Ishikawa (cell line): ENCODE results near the gene KCNB1.
A peak's percentile ranks its signal among the peaks of the same experiment; 100 is the strongest.

Experiments used
- CEBPB ChIP-seq: IDR thresholded peaks from 2 replicates; pipeline ENCODE4 v1.6.1; 2012
- CREB1 ChIP-seq: IDR thresholded peaks from 2 replicates; pipeline ENCODE4 v1.6.1; 2012; ENCODE audit warnings: low read depth
- EGR1 ChIP-seq: IDR thresholded peaks from 2 replicates; pipeline ENCODE4 v1.6.1; 2012
- EP300 ChIP-seq: IDR thresholded peaks from 2 replicates; pipeline ENCODE4 v1.6.1; 2012; ENCODE audit warnings: borderline replicate concordance
- FOXM1 ChIP-seq: IDR thresholded peaks from 2 replicates; pipeline ENCODE4 v1.6.1; 2012; ENCODE audit warnings: low read depth, borderline replicate concordance
- MAX ChIP-seq: IDR thresholded peaks from 2 replicates; pipeline ENCODE4 v1.6.1; 2012
- NFIC ChIP-seq: IDR thresholded peaks from 2 replicates; pipeline ENCODE4 v1.6.1; 2012
- RAD21 ChIP-seq: IDR thresholded peaks from 2 replicates; pipeline ENCODE4 v1.6.1; 2012; ENCODE audit warnings: low read depth
- REST ChIP-seq: IDR thresholded peaks from 2 replicates; pipeline ENCODE4 v1.6.1; 2012; ENCODE audit warnings: low read depth, mild to moderate bottlenecking
- TAF1 ChIP-seq: IDR thresholded peaks from 2 replicates; pipeline ENCODE4 v1.6.1; 2012; ENCODE audit warnings: low read depth, mild to moderate bottlenecking
- TCF12 ChIP-seq: IDR thresholded peaks from 2 replicates; pipeline ENCODE4 v1.6.1; 2012; ENCODE audit warnings: low read depth
- TEAD4 ChIP-seq: IDR thresholded peaks from 2 replicates; pipeline ENCODE4 v1.6.1; 2012
- USF1 ChIP-seq: IDR thresholded peaks from 2 replicates; pipeline ENCODE4 v1.6.1; 2012
- YY1 ChIP-seq: IDR thresholded peaks from 2 replicates; pipeline ENCODE4 v1.6.1; 2012; ENCODE audit warnings: low read depth
- ZBTB7A ChIP-seq: IDR thresholded peaks from 2 replicates; pipeline ENCODE4 v1.6.1; 2012; ENCODE audit warnings: low read depth

Gene KCNB1

DNA sequence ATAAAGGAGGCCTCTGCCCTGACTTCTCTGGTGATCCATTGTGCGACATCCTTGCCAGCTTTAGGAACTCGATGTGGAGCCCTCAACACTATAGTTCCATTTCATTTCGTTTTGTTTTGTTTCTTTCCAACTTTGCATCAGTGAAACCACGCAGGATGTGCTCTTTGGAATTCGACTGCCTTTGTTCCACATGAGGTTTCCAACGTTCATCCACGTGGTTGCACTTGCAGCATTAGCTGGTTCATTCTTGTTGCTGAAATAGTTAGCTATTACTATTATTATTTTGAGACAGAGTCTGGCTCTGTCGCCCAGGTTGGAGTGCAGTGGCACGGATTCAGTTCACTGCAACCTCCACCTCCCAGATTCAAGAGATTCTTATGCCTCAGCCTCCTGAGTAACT is 143.3 kb downstream of the KCNB1 start:
- no peak for TF ChIP-seq NFIC
- no peak for TF ChIP-seq TAF1
- TF ChIP-seq MAX: no peak
- no peak for TF ChIP-seq TCF12
- no peak for TF ChIP-seq USF1
- TF ChIP-seq REST: no peak
- no peak for TF ChIP-seq RAD21
- TF ChIP-seq EP300: no peak
- no peak for TF ChIP-seq CEBPB
- no peak for TF ChIP-seq FOXM1
- TF ChIP-seq YY1: no peak
- no peak for TF ChIP-seq TEAD4
- TF ChIP-seq EGR1: no peak
- no peak for TF ChIP-seq ZBTB7A
- no peak for TF ChIP-seq CREB1

- no peak for TF ChIP-seq USF1
Measured at GRCh38 chr20:49338061-49338460, 144.4 kb downstream of the KCNB1 start.

DNA sequence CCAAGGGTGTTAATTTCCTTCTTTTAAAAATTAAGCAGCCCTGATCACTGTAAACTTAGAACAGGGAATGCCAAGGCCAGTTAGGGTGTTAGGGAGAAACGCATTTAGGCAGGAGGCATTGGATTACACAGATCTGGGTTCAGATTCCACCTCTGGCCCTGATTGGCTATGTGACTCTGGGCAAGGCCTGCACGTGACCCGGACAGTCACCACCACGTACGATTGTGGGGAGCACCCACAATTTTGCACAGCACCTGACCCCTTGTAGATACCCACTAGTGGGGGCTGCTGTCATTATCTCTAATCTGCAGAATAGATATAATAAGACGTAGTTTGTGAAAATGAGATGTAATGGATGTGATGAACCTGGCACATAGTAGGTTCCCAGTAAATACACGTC is 145.1 kb downstream of the KCNB1 start:
- TF ChIP-seq EP300 (no peak), YY1 (no peak), USF1 (peak; percentile 71)

DNA sequence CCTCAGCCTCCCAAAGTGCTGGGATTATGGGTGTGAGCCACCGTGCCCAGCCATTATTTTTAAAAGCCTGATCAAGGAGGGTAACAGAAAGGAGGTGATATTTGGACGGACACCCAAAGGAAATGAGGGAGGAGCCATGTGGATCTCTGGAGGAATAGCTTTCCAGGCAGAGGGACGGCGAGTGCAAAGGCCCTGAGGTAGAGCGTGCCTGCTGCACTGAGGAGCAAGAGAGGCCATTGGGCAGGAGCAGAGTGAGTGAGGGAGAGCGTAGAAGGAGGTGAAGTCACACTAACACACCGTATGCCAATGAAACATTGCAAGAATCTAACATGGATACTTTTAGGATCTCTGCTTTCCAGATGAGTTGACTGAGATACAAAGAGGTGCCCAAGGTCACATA is 145.7 kb downstream of the KCNB1 start:
- no peak for TF ChIP-seq ZBTB7A
- no peak for TF ChIP-seq TCF12
- no peak for TF ChIP-seq FOXM1
- no peak for TF ChIP-seq NFIC
- TF ChIP-seq EP300: no peak
- TF ChIP-seq CEBPB: no peak
- TF ChIP-seq REST: no peak
- TF ChIP-seq CREB1: no peak
- TF ChIP-seq EGR1: no peak

GRCh38 chr20:49335476-49335875 is 147.0 kb downstream of the KCNB1 start:
- TF ChIP-seq TCF12 (no peak), EP300 (no peak), RAD21 (no peak), TAF1 (no peak), NFIC (no peak), REST (no peak), CEBPB (no peak), YY1 (no peak), MAX (no peak)
